MV-4-11 (cell line): Measurements from ENCODE around the gene AMIGO1.

Experiments used
- DNase-seq: peaks from one replicate; lab custom pipeline; 2025; lab: John Stamatoyannopoulos, UW

Gene AMIGO1

DNA sequence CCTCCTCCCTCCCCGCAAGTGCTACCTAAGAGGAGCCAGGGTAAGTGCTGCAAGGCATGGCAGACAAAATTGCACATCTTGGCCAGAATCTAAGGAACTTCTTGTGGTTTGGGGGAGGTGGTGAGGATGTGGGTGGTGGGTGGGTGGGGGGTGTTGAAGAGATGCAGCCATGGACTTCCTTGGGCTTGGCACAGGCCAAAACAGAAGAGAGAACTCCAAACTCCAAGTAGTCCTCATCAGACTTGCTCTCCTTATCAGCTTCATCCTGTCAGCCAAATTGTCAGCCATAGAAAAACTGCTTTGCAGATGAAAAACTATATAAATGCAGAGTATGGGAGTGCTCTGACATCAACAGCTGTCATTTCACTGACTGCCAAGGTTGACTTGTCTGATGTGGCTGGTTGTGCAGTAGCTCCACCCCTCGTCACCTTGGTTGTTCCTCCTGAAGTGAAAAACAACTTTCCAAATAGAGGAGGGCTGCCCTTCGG is 7.1 kb downstream of the AMIGO1 start:
- no peak for DNase-seq

DNA sequence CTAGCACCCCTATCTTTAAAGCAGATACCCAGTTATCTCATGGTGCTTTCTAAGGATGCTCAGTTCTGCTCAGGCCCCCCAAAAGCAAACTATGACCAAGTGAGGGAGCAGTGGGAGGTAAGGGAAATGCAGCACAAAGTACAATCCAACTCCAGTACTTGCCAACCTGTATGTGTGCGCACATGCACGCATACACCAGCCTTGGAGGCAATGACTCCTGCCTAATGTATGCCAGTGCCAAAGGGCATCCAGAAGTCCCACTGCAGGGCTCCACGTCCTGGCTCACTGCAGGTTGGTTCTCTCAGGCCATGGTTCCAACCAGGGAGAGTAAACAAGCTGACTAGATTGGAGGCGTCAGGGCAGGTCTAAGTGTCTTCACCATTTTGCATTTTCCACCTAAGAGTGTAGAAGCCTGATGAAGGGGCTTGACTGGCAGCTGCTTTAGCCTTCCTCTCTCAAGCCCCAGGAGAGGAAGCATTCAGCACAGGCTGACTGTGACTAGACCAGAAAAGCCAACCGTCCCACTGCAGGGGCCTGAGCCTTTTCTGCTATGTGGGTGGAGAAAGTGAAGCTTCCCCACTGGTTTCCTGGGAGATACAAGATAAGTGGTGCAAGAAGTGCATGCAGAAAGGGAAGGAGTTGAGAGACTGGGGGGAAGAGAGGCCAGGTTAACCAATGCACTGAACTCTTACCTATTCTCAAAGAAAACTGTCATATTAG is 7.7 kb downstream of the AMIGO1 start:
- DNase-seq: peak; percentile 51

DNA sequence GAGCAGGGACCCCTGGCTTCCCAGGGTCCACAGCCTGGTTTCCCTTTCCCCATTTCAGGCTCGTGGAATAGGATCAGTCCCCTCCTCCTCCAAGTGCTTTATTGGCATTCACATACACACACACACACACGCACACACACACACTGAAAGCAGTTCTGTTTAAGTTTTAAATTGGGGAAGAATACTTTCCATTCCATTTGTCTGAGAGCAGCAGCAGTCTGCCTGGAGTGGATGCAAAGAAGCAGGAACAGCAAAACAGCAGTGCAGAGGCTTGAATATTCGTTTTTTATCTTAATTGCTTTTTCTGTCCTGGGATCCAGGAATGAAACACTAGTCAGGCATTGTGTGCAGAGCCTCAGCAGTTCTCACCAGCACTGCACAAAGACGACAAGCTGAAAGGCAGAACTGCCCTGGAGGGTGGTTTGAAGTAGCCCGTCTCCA is 8.6 kb downstream of the AMIGO1 start:
- peak; percentile 30 for DNase-seq

DNA sequence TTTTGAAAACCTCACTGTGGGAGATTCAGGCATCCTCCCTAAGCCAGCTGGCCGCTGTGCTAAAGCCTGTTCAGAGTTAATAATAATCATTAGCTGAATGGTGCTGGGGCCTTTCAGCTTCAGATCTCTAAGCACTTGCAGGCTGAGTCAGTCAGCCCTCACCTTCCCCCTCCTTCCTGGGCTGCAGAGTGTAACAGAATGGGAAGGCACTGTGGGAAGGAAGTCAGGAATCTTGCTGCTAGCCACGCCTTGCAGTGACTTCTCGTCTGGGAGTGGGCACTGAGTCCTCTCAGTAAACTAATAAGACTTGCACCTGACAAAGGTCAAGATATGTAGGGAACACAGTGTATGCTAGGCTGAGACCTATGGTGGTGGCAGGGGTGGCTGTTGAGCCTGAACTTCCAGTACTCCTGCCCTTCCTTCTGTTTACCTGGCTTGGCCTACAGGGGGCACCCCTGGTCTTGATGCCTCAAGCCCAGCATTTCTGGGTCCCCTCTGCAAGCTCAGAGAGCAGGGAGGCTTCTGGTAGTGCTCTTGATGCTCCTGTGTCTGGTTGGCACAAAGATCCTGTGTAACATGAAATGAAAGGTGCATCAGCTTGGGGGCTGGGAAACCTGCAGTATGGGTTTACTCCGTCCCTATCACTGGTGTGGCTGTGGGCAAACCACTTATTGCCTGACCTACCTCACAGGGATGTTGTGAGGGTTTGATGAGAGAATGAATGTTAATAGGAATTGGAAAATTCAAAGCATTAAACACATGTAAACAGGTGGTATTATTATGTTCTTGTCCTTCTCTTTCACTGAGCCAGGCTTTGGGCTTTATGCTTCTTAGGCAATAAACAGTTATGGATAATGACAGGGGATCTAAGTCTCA is 9.6 kb downstream of the AMIGO1 start:
- peak; percentile 43 for DNase-seq

- DNase-seq: no peak
Measured at GRCh38 chr1:109499081-109499480, 10.4 kb downstream of the AMIGO1 start.

DNA sequence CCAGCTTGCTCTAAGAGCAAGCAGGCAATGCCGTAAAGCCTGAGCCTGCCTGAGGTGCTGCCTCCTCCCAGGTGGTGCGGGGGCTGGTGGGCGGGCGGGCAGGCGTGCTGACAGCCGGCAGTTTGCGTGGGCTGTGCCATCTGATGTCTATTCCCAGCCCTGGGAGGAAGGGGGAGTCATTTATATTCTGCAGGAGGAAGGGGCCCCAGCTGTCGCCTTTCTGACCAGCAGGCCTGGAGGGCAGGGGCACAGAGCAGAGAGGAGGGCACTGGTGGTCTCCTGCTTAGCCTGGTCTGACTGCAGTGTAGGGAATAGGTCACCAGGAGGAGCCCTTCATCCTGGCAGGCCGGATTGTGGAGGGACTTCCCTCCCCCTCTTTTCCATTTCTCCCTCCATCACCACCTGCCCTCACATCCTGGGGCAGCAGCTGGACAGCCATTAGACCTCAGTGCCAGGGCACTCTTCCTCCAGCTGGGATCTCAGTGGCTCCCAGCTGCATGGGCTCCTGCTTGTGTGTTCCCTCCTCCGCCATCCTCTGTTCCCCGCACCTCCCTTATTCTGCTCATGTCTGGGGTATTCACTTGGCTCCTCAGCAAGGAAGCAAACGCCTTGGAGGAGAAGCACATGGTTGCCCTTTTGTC is 11.2 kb downstream of the AMIGO1 start:
- no peak for DNase-seq

- DNase-seq: no peak
Measured at GRCh38 chr1:109497449-109498160, 11.9 kb downstream of the AMIGO1 start.

GRCh38 chr1:109495738-109496137 is 13.8 kb downstream of the AMIGO1 start:
- no peak for DNase-seq

GRCh38 chr1:109493805-109494539 is 15.6 kb downstream of the AMIGO1 start, which contains the start of gene CYB561D1:
Gene CYB561D1 (plus strand): TSS chr1:109494094. CDS start chr1:109494140, 46 bp downstream.
- peak; percentile 69 for DNase-seq

GRCh38 chr1:109493227-109493626 is 16.3 kb downstream of the AMIGO1 start:
- DNase-seq: no peak

GRCh38 chr1:109492779-109493178 is 16.7 kb downstream of the AMIGO1 start:
- no peak for DNase-seq

DNA sequence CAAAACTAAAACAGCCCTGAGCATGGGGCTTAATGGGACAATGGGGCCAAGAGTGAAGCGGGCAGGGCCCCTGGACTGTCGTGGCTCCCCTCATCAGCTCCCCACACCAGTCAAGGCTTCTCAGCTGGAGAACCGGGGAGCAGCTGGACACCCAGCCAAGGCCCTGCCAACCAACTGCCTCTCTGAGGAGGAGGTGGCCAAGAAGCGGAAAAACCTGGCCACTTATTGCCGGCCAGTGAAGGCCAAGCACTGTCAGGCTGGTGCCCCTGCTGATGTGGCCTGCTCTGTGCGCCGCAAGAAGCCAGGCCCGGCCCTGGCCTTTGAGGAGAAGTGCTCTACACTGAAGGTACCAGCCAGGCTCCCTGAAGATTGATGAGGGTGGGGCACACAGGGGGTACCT is 18.2 kb downstream of the AMIGO1 start:
- no peak for DNase-seq

GRCh38 chr1:109490934-109491302 is 18.6 kb downstream of the AMIGO1 start:
- DNase-seq: no peak

DNA sequence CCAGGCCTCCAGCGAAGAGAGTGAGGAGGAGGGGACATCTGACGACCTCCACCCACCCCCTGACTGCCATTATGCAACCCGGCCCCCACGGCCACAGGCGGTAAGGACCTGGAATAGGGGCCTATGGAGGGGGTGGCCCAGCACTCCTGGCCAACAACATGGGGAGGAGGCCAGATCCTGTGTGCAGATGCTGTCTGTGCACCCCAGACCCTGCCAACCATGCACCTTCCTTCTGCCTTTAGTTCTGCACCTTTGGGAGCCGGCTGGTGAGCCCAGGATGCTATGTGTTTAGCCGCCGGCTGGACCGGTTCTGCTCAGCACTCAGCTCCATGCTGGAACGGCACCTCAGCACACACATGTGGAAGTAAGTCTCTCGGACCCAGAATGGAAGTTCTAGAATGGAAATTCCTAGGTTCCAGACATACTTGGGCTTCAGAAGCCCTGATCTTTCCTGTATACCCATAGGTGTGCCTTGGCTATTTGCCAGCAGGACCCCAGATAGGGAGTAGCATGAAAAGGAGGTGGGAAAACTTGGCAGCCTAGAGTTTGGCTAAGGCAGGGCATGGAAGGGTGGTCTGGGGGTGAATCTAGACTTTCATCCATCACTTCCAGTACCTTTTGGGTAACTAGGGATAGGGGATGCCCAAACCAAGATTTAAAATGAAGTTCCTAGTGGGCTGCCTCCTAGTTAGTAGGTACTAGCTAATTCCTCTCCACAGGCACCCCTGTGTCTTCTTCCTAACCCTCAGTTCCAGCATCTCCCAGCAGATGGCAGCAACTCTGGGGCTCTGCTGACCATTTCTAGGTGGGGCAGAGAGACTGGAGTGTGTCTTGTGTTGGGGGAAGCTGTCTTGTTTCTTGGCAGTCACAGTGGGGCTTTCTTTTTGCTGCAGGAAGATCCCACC is 19.2 kb downstream of the AMIGO1 start:
- DNase-seq: peak; percentile 50

DNA sequence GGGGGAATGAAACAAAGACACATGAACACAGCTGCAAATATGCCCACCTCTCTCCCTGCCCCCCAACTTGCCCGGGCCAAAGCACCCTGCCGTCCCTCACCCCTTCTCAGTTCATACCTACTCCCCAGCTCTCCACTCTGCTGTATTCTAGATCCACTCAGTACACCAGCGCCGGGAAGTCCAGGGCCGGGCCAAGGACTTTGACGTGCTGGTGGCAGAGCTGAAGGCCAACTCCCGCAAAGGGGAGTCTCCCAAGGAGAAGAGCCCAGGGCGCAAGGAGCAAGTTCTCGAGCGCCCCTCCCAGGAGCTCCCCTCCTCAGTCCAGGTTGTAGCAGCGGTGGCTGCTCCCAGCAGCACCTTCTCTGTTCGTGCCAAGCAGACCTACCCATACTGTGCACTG is 20.8 kb downstream of the AMIGO1 start:
- no peak for DNase-seq

DNA sequence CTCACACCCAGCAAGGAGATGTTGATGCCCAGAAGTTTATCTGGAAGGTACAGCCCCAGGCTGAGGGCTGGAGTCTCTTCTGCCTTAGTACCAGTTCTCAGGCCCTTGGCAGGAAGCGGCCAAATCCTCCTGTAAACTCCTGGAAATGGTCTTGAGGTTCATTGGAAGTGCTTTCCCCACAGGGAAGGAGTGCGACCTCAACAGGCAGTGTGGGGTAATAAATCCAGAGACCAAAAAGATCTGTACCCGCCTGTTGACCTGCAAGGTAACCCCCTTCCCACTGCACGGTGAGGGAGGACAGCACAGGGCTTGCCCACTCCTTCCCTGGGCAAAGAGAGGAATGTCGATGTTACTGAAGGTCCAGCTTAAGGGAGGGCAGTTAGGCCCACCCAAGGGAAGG is 21.3 kb downstream of the AMIGO1 start:
- no peak for DNase-seq

DNA sequence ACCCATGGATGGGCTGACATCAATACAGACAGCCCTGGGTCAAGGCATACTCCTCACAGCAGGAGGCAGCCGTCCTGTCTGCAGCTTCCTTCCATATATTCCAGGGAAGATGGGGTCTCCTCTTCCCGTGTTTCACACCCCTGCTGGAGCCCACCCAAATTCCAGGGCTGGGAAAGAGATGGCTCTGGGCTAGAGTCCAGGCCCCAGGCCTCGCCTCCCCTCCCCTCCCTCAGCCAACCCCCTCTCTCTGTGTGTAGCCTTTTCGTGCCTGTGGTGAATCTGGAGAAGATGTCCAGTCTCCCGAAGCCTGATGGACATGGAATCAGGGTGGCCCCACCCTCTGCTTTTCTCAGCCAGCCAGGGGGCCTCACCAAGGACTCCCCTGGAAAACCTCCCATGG is 22.3 kb downstream of the AMIGO1 start:
- no peak for DNase-seq

- no peak for DNase-seq
Measured at GRCh38 chr1:109485001-109485400, 24.5 kb downstream of the AMIGO1 start.

DNA sequence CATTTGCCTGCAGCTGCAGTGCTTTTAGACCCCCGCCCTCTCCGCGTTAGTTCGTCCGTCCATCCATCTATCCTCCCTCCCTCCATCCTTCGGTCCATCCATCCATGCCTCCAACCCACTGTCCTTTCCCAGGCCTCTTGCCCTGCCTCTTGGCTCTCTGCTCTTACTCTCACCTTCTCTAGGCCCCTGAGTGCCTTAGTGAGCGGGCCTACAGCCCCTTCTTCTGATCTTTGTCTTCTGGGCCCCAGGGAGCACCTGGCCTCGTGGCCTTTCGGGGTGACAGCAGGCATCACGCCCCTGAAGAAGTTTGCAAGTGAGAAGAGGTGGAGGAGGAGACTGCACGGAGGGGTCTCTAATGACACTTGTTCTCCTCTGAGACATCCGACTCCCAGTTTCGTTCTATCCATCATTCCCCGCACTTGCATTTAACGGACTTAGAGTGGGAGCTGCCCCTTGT is 25.0 kb downstream of the AMIGO1 start:
- DNase-seq: no peak
